ENCODE results near the gene NPL. TPM values are rescaled to one million over a fixed set of nuclear protein-coding genes. Genes with fewer than 3 reads are reported as not detected.

NPL gene
- total and polyA plus RNA-seq, 9 of the 15 experiments (the other 6 are each of a cell fraction or from before 2014, with no cell fraction given), result 9.9 to 22.3 (median 14.2) TPM

DNA sequence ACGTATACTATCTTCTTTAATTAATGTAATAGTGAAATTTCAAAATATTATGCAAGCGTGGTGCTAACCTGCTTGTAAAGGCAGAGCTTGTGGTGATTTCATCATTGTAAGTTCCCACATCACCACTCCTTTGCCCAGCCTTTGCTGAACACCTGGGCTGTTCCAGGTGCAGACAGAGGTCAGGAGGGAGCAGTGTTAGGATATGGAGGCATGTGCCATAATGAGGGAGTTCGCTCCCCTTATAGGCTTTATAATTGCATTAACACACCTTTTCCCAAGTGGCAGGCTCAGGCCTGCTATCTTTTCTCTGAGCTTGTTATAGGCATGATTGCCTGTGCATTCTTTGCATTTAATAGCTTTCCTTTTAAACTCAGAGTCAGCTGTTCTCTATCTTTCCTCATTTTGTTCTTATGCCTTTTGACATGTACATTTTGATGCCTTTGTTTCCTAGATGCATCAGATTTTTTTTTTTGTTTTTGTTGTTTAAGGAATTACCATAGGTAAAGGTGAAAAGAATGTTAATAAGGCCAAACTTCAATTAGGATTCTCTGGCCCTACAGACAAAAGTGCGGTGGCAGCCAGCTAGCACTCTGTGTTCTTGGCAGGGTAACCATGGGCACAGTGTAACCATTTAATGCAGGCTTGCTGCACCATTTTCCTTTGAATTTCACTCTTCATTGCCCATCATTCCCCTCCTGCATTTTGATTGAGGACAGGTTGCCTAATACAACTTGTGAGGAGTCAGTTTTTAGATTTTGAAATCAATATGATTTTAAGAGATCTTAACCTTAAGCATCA is 12.6 kb downstream of the NPL start:
- Histone ChIP-seq H3K9ac (ENCODE audit: insufficient read depth in 1 of 2, low read depth in 2 of 2, low read length in 2 of 2) (no peak overlapping the region), H3K4me3 (no peak overlapping the region), H3K36me3 (ENCODE audit: control insufficient read depth, insufficient read depth, low read length) (peaks cover 11% of the 10 kb centered on the region), H3K27ac (ENCODE audit: extremely low read depth, low read depth, low read length) (no peak overlapping the region), H3K27me3 (ENCODE audit: control insufficient read depth in 2 of 2, insufficient read depth in 2 of 2, low read length in 2 of 2) (no peaks in the 10 kb centered on the region), H2AFZ (ENCODE audit: low read depth, low read length) (no peak overlapping the region), H3K9me1 (ENCODE audit: control insufficient read depth, insufficient read depth, low read length) (no peaks in the 10 kb centered on the region), H3K79me2 (ENCODE audit: control insufficient read depth, insufficient read depth, low read length) (no peaks in the 10 kb centered on the region), H3K9me3 (replicated peaks; ENCODE audit: control insufficient read depth, insufficient read depth, low read depth, low read length) (no peaks in the 10 kb centered on the region), H3K4me1 (replicated peaks in 1 of 2; ENCODE audit: control insufficient read depth in 2 of 2, insufficient read depth in 2 of 2, low read length in 2 of 2) (no peaks in the 10 kb centered on the region), H4K20me1 (replicated peaks; ENCODE audit: control insufficient read depth, insufficient read depth, low read length) (no peaks in the 10 kb centered on the region), H3K4me2 (ENCODE audit: insufficient read depth, low read length) (no peak overlapping the region)
- in situ Hi-C loops (cut with MboI) (no loop called here), intact Hi-C loops (cut with micrococcal nuclease) (no loop called here)
- ChIA-PET CTCF (ENCODE audit: low intra/inter-chr PET ratio) (no interaction called here), POLR2A (interaction anchor here (0.5 to 1.0 kb wide), 4 partner anchors 16 to 269 kb away, joined by 3 to 4 read pairs (median 3); no protein-coding TSS in a partner anchor)
- ATAC-seq (no peak), FAIRE-seq (no peak), DNase-seq (ENCODE audit: extremely low read depth in 1 of 4, low spot score in 3 of 4) (no peak)
- 61% methylated on average over 4 of the region's 4 CpGs for WGBS (ENCODE audit: insufficient coverage, low coverage, missing lambda C conversion rate)
- no TSS peak for BruUV-seq (replicated peaks)
- TF ChIP-seq, protein P1, sequence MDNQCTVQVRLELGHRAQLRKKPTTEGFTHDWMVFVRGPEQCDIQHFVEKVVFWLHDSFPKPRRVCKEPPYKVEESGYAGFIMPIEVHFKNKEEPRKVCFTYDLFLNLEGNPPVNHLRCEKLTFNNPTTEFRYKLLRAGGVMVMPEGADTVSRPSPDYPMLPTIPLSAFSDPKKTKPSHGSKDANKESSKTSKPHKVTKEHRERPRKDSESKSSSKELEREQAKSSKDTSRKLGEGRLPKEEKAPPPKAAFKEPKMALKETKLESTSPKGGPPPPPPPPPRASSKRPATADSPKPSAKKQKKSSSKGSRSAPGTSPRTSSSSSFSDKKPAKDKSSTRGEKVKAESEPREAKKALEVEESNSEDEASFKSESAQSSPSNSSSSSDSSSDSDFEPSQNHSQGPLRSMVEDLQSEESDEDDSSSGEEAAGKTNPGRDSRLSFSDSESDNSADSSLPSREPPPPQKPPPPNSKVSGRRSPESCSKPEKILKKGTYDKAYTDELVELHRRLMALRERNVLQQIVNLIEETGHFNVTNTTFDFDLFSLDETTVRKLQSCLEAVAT (IDR thresholded peaks at IDR 0.05), result no peak
- TF ChIP-seq, protein P2, sequence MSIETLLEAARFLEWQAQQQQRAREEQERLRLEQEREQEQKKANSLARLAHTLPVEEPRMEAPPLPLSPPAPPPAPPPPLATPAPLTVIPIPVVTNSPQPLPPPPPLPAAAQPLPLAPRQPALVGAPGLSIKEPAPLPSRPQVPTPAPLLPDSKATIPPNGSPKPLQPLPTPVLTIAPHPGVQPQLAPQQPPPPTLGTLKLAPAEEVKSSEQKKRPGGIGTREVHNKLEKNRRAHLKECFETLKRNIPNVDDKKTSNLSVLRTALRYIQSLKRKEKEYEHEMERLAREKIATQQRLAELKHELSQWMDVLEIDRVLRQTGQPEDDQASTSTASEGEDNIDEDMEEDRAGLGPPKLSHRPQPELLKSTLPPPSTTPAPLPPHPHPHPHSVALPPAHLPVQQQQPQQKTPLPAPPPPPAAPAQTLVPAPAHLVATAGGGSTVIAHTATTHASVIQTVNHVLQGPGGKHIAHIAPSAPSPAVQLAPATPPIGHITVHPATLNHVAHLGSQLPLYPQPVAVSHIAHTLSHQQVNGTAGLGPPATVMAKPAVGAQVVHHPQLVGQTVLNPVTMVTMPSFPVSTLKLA (conservative IDR thresholded peaks at IDR 0.05), result no peak
- no peak for TF ChIP-seq MYBL2 (IDR thresholded peaks at IDR 0.05; ENCODE audit: low read depth)
- no peak for TF ChIP-seq MYBL2 (CRISPR knock-in tag; IDR thresholded peaks at IDR 0.05; ENCODE audit: borderline replicate concordance)
- TF ChIP-seq, protein P3, sequence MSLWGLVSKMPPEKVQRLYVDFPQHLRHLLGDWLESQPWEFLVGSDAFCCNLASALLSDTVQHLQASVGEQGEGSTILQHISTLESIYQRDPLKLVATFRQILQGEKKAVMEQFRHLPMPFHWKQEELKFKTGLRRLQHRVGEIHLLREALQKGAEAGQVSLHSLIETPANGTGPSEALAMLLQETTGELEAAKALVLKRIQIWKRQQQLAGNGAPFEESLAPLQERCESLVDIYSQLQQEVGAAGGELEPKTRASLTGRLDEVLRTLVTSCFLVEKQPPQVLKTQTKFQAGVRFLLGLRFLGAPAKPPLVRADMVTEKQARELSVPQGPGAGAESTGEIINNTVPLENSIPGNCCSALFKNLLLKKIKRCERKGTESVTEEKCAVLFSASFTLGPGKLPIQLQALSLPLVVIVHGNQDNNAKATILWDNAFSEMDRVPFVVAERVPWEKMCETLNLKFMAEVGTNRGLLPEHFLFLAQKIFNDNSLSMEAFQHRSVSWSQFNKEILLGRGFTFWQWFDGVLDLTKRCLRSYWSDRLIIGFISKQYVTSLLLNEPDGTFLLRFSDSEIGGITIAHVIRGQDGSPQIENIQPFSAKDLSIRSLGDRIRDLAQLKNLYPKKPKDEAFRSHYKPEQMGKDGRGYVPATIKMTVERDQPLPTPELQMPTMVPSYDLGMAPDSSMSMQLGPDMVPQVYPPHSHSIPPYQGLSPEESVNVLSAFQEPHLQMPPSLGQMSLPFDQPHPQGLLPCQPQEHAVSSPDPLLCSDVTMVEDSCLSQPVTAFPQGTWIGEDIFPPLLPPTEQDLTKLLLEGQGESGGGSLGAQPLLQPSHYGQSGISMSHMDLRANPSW (CRISPR knock-in tag; IDR thresholded peaks at IDR 0.05), result no peak
- TF ChIP-seq, protein P4, sequence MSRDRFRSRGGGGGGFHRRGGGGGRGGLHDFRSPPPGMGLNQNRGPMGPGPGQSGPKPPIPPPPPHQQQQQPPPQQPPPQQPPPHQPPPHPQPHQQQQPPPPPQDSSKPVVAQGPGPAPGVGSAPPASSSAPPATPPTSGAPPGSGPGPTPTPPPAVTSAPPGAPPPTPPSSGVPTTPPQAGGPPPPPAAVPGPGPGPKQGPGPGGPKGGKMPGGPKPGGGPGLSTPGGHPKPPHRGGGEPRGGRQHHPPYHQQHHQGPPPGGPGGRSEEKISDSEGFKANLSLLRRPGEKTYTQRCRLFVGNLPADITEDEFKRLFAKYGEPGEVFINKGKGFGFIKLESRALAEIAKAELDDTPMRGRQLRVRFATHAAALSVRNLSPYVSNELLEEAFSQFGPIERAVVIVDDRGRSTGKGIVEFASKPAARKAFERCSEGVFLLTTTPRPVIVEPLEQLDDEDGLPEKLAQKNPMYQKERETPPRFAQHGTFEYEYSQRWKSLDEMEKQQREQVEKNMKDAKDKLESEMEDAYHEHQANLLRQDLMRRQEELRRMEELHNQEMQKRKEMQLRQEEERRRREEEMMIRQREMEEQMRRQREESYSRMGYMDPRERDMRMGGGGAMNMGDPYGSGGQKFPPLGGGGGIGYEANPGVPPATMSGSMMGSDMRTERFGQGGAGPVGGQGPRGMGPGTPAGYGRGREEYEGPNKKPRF (IDR thresholded peaks at IDR 0.05; ENCODE audit: low read depth, low read length), result no peak
- no peak for TF ChIP-seq ZFP30 (CRISPR knock-in tag; IDR thresholded peaks at IDR 0.05; ENCODE audit: borderline replicate concordance)
- TF ChIP-seq, protein P5, sequence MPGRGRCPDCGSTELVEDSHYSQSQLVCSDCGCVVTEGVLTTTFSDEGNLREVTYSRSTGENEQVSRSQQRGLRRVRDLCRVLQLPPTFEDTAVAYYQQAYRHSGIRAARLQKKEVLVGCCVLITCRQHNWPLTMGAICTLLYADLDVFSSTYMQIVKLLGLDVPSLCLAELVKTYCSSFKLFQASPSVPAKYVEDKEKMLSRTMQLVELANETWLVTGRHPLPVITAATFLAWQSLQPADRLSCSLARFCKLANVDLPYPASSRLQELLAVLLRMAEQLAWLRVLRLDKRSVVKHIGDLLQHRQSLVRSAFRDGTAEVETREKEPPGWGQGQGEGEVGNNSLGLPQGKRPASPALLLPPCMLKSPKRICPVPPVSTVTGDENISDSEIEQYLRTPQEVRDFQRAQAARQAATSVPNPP (IDR thresholded peaks at IDR 0.05; ENCODE audit: borderline replicate concordance, insufficient read depth, insufficient read length), result no peak
- TF ChIP-seq RCOR1 (IDR thresholded peaks at IDR 0.05; ENCODE audit: borderline replicate concordance in 1 of 2, low read depth in 2 of 2, low read length in 2 of 2), result no peak
- no peak for TF ChIP-seq FOS (IDR thresholded peaks at IDR 0.05; ENCODE audit: extremely low read depth, insufficient read length)
- TF ChIP-seq MEF2A (IDR thresholded peaks at IDR 0.05; ENCODE audit: control insufficient read depth, low read depth, low read length), result no peak

Data from K562 (cell line).